Aortic smooth muscle cell (primary cell): ENCODE data around the gene FGFR4. TPM values are rescaled to one million over a fixed set of nuclear protein-coding genes. Genes with fewer than 3 reads are reported as not detected.

ENCODE experiments used
- total RNA-seq: library from RNA; depleted of rRNA; stranded (reverse); fragments of >200 nt; gene quantifications from 2 replicates; pipeline ENCODE4 v1.2.3, GENCODE V29; 2014

The FGFR4 gene
- 0.25 and 0.66 TPM in 2 replicates for total RNA-seq

GRCh38 chr5:177086654-177087397 lies at the start of gene FGFR4:
Gene FGFR4, plus strand, starts transcription at chr5:177086915. Its CDS starts 2,688 bp downstream, at chr5:177089603.

DNA sequence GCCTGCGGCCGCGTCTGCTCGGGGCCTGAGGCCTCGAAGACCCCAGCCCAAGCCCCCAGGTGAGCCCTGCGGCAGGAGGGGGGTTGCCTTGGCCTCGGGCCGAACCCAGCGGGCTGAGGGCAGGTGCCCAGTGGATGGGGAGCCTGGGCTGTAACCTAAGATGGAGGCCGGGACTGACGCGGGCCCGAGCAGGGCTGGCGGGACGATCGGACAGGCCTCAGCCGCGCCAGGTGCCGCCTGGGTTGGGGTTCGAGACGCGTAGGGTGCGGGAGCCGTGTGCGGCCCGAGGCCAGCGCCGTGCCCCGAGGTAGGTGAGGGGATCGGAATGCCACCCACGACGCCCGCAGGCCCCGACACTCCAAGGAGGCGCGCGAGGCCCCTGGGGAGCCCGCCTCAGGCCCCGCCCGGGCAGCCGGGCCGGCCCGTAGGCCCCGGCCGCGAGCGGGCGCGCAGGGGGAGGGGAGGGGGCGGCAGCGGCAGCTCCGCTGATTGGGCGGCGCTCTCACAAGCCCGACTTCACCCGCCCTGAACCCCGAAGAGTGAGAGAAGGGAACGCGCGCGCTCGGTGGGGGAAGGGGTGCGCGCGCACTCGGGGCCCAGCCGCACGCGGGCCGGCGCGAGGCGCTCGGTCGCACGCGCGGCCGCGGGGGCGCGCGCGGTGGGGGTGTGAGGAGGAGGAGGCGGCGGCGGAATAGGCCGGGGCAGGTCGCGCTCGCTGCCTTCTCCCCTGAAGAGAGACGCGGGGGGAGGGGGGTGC lies 46.6 kb downstream of the FGFR4 start, which contains the start of gene NSD1:
Gene NSD1 (plus strand): TSS at position 678 of the 757 bp plus-strand sequence. CDS start 1,331 bp downstream, outside the sequence.

Other genes with a start within 250 kb of the FGFR4 start
- under 0.01 TPM in 1 of 2 replicates, not detected in the other for gene HK3, start 187.6 kb upstream of the FGFR4 start, total RNA-seq
- gene UIMC1, start 80.1 kb upstream of the FGFR4 start, total RNA-seq: 27.7 and 29.3 TPM in 2 replicates
- gene ZNF346, start 64.2 kb upstream of the FGFR4 start, total RNA-seq: 12.6 and 16.4 TPM in 2 replicates
- gene NSD1, start 46.9 kb downstream of the FGFR4 start, total RNA-seq: 30.9 and 37.9 TPM in 2 replicates
- 17.8 and 22.1 TPM in 2 replicates for gene RAB24, start 216.8 kb downstream of the FGFR4 start, total RNA-seq
- gene PRELID1, start 216.9 kb downstream of the FGFR4 start, total RNA-seq: 101 and 120 TPM in 2 replicates
- gene MXD3, start 225.0 kb downstream of the FGFR4 start, total RNA-seq: 10.4 and 14.7 TPM in 2 replicates